ENCODE data around the gene ACTN3.

The ACTN3 gene

GRCh38 chr11:66549696-66550095, 3.0 kb downstream of the ACTN3 start:
- H3K4me1 ChIP-seq, result peaks cover 0 to 26% (median 18%) of the 10 kb centered on the region in 4 donors
- H3K9me3 ChIP-seq, result no peaks in the 10 kb centered on the region
- H3K4me3 ChIP-seq, result no peak overlapping the region
- intact Hi-C loops (cut with DNase I; ENCODE audit: low total_unique reads), result no loop called here
- no peak overlapping the region for H3K27ac ChIP-seq
- TF ChIP-seq, protein P1, sequence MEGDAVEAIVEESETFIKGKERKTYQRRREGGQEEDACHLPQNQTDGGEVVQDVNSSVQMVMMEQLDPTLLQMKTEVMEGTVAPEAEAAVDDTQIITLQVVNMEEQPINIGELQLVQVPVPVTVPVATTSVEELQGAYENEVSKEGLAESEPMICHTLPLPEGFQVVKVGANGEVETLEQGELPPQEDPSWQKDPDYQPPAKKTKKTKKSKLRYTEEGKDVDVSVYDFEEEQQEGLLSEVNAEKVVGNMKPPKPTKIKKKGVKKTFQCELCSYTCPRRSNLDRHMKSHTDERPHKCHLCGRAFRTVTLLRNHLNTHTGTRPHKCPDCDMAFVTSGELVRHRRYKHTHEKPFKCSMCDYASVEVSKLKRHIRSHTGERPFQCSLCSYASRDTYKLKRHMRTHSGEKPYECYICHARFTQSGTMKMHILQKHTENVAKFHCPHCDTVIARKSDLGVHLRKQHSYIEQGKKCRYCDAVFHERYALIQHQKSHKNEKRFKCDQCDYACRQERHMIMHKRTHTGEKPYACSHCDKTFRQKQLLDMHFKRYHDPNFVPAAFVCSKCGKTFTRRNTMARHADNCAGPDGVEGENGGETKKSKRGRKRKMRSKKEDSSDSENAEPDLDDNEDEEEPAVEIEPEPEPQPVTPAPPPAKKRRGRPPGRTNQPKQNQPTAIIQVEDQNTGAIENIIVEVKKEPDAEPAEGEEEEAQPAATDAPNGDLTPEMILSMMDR (IDR thresholded peaks at IDR 0.05), result no peak
- DNase-seq, result no peak
- H3K27me3 ChIP-seq, result no peaks in the 10 kb centered on the region
- no peaks in the 10 kb centered on the region for H3K36me3 ChIP-seq

- no peaks in the 10 kb centered on the region for H3K9me3 ChIP-seq
- intact Hi-C loops (cut with DNase I; ENCODE audit: low total_unique reads), result no loop called here
- no peak for DNase-seq
- peaks cover 0 to 15% (median 8%) of the 10 kb centered on the region in 4 donors for H3K4me1 ChIP-seq
- H3K36me3 ChIP-seq, result no peaks in the 10 kb centered on the region
- no peak overlapping the region for H3K27ac ChIP-seq
- peaks cover 0 to 4% of the 10 kb centered on the region in 2 donors for H3K27me3 ChIP-seq
- TF ChIP-seq, protein P1 (IDR thresholded peaks at IDR 0.05), result no peak
- no peak overlapping the region for H3K4me3 ChIP-seq
Measured at GRCh38 chr11:66550887-66551286, 4.2 kb downstream of the ACTN3 start.

DNA sequence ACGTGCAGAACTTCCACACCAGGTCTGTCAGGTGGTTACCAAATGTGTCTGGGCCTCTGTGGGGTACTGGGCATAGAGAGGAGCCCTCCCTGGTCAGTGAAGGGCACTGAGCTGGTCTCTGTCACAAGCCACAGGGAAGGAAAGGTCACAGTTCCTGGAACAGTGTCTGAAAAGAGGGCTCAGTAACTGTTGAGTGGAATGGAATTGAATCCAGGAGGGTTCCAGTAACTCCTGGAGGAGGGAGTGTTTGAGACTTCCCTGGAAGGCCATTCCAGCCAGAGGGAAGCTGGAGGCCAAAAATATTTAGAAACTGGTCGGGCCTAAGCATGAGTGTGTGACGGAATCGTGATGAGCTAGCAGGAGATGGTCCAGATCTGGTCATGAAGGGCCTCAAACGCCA, 7.9 kb downstream of the ACTN3 start:
- Histone ChIP-seq H3K9me3 (no peaks in the 10 kb centered on the region), H3K36me3 (no peaks in the 10 kb centered on the region), H3K27me3 (peaks cover 0 to 24% of the 10 kb centered on the region in 2 donors), H3K4me3 (no peak overlapping the region), H3K4me1 (peaks cover 0 to 12% (median 10%) of the 10 kb centered on the region in 4 donors), H3K27ac (no peak overlapping the region)
- no peak for DNase-seq
- TF ChIP-seq, protein P1 (IDR thresholded peaks at IDR 0.05), result no peak
- intact Hi-C loops (cut with DNase I; ENCODE audit: low total_unique reads), result no loop called here

- TF ChIP-seq, protein P1 (IDR thresholded peaks at IDR 0.05), result no peak
- no peak for DNase-seq
- no peaks in the 10 kb centered on the region for H3K9me3 ChIP-seq
- H3K36me3 ChIP-seq, result no peaks in the 10 kb centered on the region
- H3K27ac ChIP-seq, result no peak overlapping the region
- intact Hi-C loops (cut with DNase I; ENCODE audit: low total_unique reads), result no loop called here
- no peak overlapping the region for H3K4me3 ChIP-seq
- H3K4me1 ChIP-seq, result peaks cover 0 to 13% (median 11%) of the 10 kb centered on the region in 4 donors
- H3K27me3 ChIP-seq, result peaks cover 0 to 24% of the 10 kb centered on the region in 2 donors
Measured at GRCh38 chr11:66555416-66555815, 8.7 kb downstream of the ACTN3 start.

- TF ChIP-seq, protein P1 (IDR thresholded peaks at IDR 0.05), result no peak
- Histone ChIP-seq H3K4me1 (peaks cover 0 to 13% (median 11%) of the 10 kb centered on the region in 4 donors), H3K27ac (no peak overlapping the region), H3K4me3 (no peak overlapping the region), H3K9me3 (no peaks in the 10 kb centered on the region), H3K36me3 (no peaks in the 10 kb centered on the region), H3K27me3 (peaks cover 0 to 24% of the 10 kb centered on the region in 2 donors)
- intact Hi-C loops (cut with DNase I; ENCODE audit: low total_unique reads), result no loop called here
- DNase-seq, result no peak
Measured at GRCh38 chr11:66556086-66556485, 9.4 kb downstream of the ACTN3 start.

Measured in tibial artery (tissue), 4 donors.